GM19455 (cell line): ENCODE measurements around the gene DYDC1.
"Not testable (repeated sequence)": the region's sequence is repeated elsewhere in the genome, so short reads cannot be mapped to it uniquely, and the experiment has no call there.

Source experiments
- ATAC-seq: cut with Tn5 transposase; IDR thresholded peaks from one replicate; pipeline ENCODE4 v1.9.1; 2021; ENCODE audit not compliant: unreplicated experiment

The DYDC1 gene

GRCh38 chr10:80356563-80356988 lies at the start of gene DYDC1, which contains the start of gene DYDC2:
DYDC1 (minus strand) TSS chr10:80356755; CDS start chr10:80352601, 4,154 bp downstream.
DYDC2 (plus strand) TSS chr10:80356781; CDS start chr10:80362444, 5,663 bp downstream.
- ATAC-seq: no peak

GRCh38 chr10:80406204-80406603 lies 49.6 kb upstream of the DYDC1 start:
- ATAC-seq: no peak

- no peak for ATAC-seq
Measured at GRCh38 chr10:80405626-80406025, 49.1 kb upstream of the DYDC1 start.

GRCh38 chr10:80405035-80405434 lies 48.5 kb upstream of the DYDC1 start:
- no peak for ATAC-seq

GRCh38 chr10:80400136-80400804 lies 43.7 kb upstream of the DYDC1 start:
- no peak for ATAC-seq

- no peak for ATAC-seq
Measured at GRCh38 chr10:80397014-80397413, 40.5 kb upstream of the DYDC1 start.

- no peak for ATAC-seq
Measured at GRCh38 chr10:80394358-80394916, 37.9 kb upstream of the DYDC1 start.

GRCh38 chr10:80392250-80392649 lies 35.7 kb upstream of the DYDC1 start:
- no peak for ATAC-seq

- ATAC-seq: no peak
Measured at GRCh38 chr10:80390740-80391139, 34.2 kb upstream of the DYDC1 start.

- peak; percentile 76 for ATAC-seq
Measured at GRCh38 chr10:80382989-80383388, 26.4 kb upstream of the DYDC1 start.

GRCh38 chr10:80380185-80380584 lies 23.6 kb upstream of the DYDC1 start:
- ATAC-seq: no peak

- no peak for ATAC-seq
Measured at GRCh38 chr10:80379701-80380100, 23.1 kb upstream of the DYDC1 start.

GRCh38 chr10:80373502-80373901 lies 16.9 kb upstream of the DYDC1 start:
- ATAC-seq: no peak

GRCh38 chr10:80372675-80373074 lies 16.1 kb upstream of the DYDC1 start:
- no peak for ATAC-seq

- ATAC-seq: no peak
Measured at GRCh38 chr10:80371467-80371866, 14.9 kb upstream of the DYDC1 start.

GRCh38 chr10:80365510-80365909 lies 9.0 kb upstream of the DYDC1 start:
- no peak for ATAC-seq

GRCh38 chr10:80359644-80360043 lies 3.1 kb upstream of the DYDC1 start:
- ATAC-seq: no peak

GRCh38 chr10:80358925-80359324 lies 2.4 kb upstream of the DYDC1 start:
- not testable (repeated sequence) for ATAC-seq

GRCh38 chr10:80357851-80358125 lies 1.2 kb upstream of the DYDC1 start:
- ATAC-seq: no peak

- ATAC-seq: no peak
Measured at GRCh38 chr10:80356989-80357850, 665 bp upstream of the DYDC1 start.

GRCh38 chr10:80351220-80351619 lies 5.3 kb downstream of the DYDC1 start:
- ATAC-seq: no peak

GRCh38 chr10:80350251-80350650 lies 6.3 kb downstream of the DYDC1 start:
- ATAC-seq: no peak
